Measurements from ENCODE around the gene CDH4. TPM values are rescaled to one million over a fixed set of nuclear protein-coding genes. Genes with fewer than 3 reads are reported as not detected.

The CDH4 gene
- total and polyA plus RNA-seq, 2 of the 8 experiments (the other 6 are each of a cell fraction or from before 2014, with no cell fraction given), result 4.3 to 7.9 TPM

- TF ChIP-seq, protein P1, sequence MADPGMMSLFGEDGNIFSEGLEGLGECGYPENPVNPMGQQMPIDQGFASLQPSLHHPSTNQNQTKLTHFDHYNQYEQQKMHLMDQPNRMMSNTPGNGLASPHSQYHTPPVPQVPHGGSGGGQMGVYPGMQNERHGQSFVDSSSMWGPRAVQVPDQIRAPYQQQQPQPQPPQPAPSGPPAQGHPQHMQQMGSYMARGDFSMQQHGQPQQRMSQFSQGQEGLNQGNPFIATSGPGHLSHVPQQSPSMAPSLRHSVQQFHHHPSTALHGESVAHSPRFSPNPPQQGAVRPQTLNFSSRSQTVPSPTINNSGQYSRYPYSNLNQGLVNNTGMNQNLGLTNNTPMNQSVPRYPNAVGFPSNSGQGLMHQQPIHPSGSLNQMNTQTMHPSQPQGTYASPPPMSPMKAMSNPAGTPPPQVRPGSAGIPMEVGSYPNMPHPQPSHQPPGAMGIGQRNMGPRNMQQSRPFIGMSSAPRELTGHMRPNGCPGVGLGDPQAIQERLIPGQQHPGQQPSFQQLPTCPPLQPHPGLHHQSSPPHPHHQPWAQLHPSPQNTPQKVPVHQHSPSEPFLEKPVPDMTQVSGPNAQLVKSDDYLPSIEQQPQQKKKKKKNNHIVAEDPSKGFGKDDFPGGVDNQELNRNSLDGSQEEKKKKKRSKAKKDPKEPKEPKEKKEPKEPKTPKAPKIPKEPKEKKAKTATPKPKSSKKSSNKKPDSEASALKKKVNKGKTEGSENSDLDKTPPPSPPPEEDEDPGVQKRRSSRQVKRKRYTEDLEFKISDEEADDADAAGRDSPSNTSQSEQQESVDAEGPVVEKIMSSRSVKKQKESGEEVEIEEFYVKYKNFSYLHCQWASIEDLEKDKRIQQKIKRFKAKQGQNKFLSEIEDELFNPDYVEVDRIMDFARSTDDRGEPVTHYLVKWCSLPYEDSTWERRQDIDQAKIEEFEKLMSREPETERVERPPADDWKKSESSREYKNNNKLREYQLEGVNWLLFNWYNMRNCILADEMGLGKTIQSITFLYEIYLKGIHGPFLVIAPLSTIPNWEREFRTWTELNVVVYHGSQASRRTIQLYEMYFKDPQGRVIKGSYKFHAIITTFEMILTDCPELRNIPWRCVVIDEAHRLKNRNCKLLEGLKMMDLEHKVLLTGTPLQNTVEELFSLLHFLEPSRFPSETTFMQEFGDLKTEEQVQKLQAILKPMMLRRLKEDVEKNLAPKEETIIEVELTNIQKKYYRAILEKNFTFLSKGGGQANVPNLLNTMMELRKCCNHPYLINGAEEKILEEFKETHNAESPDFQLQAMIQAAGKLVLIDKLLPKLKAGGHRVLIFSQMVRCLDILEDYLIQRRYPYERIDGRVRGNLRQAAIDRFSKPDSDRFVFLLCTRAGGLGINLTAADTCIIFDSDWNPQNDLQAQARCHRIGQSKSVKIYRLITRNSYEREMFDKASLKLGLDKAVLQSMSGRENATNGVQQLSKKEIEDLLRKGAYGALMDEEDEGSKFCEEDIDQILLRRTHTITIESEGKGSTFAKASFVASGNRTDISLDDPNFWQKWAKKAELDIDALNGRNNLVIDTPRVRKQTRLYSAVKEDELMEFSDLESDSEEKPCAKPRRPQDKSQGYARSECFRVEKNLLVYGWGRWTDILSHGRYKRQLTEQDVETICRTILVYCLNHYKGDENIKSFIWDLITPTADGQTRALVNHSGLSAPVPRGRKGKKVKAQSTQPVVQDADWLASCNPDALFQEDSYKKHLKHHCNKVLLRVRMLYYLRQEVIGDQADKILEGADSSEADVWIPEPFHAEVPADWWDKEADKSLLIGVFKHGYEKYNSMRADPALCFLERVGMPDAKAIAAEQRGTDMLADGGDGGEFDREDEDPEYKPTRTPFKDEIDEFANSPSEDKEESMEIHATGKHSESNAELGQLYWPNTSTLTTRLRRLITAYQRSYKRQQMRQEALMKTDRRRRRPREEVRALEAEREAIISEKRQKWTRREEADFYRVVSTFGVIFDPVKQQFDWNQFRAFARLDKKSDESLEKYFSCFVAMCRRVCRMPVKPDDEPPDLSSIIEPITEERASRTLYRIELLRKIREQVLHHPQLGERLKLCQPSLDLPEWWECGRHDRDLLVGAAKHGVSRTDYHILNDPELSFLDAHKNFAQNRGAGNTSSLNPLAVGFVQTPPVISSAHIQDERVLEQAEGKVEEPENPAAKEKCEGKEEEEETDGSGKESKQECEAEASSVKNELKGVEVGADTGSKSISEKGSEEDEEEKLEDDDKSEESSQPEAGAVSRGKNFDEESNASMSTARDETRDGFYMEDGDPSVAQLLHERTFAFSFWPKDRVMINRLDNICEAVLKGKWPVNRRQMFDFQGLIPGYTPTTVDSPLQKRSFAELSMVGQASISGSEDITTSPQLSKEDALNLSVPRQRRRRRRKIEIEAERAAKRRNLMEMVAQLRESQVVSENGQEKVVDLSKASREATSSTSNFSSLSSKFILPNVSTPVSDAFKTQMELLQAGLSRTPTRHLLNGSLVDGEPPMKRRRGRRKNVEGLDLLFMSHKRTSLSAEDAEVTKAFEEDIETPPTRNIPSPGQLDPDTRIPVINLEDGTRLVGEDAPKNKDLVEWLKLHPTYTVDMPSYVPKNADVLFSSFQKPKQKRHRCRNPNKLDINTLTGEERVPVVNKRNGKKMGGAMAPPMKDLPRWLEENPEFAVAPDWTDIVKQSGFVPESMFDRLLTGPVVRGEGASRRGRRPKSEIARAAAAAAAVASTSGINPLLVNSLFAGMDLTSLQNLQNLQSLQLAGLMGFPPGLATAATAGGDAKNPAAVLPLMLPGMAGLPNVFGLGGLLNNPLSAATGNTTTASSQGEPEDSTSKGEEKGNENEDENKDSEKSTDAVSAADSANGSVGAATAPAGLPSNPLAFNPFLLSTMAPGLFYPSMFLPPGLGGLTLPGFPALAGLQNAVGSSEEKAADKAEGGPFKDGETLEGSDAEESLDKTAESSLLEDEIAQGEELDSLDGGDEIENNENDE (IDR thresholded peaks at IDR 0.05; ENCODE audit: insufficient replicate concordance, low read length), result no peak
- TF ChIP-seq JUN (IDR thresholded peaks at IDR 0.05; ENCODE audit: low read depth, low read length) (no peak), POLR2A (IDR thresholded peaks at IDR 0.05; ENCODE audit: control extremely low read depth in 1 of 2, low read depth in 2 of 2, low read length in 2 of 2) (no peak), TEAD4 (IDR thresholded peaks at IDR 0.05; ENCODE audit: low read depth, low read length) (no peak), KDM5A (IDR thresholded peaks at IDR 0.05; ENCODE audit: low read length) (no peak), HDAC2 (IDR thresholded peaks at IDR 0.05; ENCODE audit: borderline replicate concordance in 1 of 2, low read depth in 2 of 2, low read length in 2 of 2) (no peak), HDAC6 (IDR thresholded peaks at IDR 0.05; ENCODE audit: low read depth, low read length) (no peak), EGR1 (IDR thresholded peaks at IDR 0.05; ENCODE audit: borderline replicate concordance, low read depth, low read length) (no peak), YY1 (IDR thresholded peaks at IDR 0.05; ENCODE audit: low read depth, low read length) (no peak), CHD2 (IDR thresholded peaks at IDR 0.05; ENCODE audit: low read length) (no peak)
- TF ChIP-seq, protein P2, sequence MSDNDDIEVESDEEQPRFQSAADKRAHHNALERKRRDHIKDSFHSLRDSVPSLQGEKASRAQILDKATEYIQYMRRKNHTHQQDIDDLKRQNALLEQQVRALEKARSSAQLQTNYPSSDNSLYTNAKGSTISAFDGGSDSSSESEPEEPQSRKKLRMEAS (IDR thresholded peaks at IDR 0.05), result no peak
These were observed 663.0 kb downstream of the CDH4 start (continued) for GRCh38 chr20:61915101-61915500.

Data from H1 (cell line).